ENCODE measurements around the gene ATM. TPM values are rescaled to one million over a fixed set of nuclear protein-coding genes. Genes with fewer than 3 reads are reported as not detected.
"Not testable (repeated sequence)": the region's sequence is repeated elsewhere in the genome, so short reads cannot be mapped to it uniquely, and the experiment has no call there.

The ATM gene
- total RNA-seq, 2 experiments from 2014 or later = 84.3 to 113 TPM

- H3K27ac Mint-ChIP-seq; DNase-seq; H3K9me3 Mint-ChIP-seq (ENCODE audit: low read depth); ATAC-seq; H3K4me1 Mint-ChIP-seq; H3K4me3 Mint-ChIP-seq; CTCF ChIA-PET; H3K27me3 Mint-ChIP-seq: not testable (repeated sequence)
- H3K36me3 Mint-ChIP-seq = peaks cover 12% of the 10 kb centered on the region
Measured at GRCh38 chr11:108373505-108373904, 150.6 kb downstream of the ATM start.

DNA sequence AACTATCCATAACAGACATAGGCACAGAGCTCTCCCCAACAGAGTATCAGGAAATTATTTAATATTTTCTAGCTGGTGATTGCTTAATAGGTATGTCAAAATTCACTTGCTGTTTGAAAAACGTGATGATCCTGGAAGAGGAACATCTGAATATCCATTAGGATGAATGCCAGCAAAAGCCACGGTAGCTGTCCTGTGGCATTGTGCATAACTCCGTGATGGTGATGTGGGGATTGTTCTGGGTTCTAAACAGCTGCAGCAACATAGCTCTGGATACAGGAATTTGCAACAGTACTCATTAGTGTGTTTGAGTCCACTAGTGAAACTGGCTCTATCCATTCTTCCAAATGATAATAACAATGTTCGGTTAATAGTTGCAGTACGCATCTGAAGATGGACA, 165.7 kb downstream of the ATM start:
- Mint-ChIP-seq H3K9me3 (ENCODE audit: low read depth) (no peaks in the 10 kb centered on the region), H3K4me1 (no peaks in the 10 kb centered on the region), H3K36me3 (no peaks in the 10 kb centered on the region), H3K4me3 (no peak overlapping the region), H3K27me3 (no peaks in the 10 kb centered on the region), H3K27ac (no peak overlapping the region)
- CTCF ChIA-PET = no interaction called here
- DNase-seq (no peak), ATAC-seq (no peak)

GRCh38 chr11:108392353-108392752, 169.5 kb downstream of the ATM start:
- H3K9me3 Mint-ChIP-seq (ENCODE audit: low read depth) = no peaks in the 10 kb centered on the region
- H3K4me1 Mint-ChIP-seq = no peaks in the 10 kb centered on the region
- H3K36me3 Mint-ChIP-seq = no peaks in the 10 kb centered on the region
- H3K4me3 Mint-ChIP-seq = no peak overlapping the region
- ATAC-seq = no peak
- H3K27me3 Mint-ChIP-seq = no peaks in the 10 kb centered on the region
- CTCF ChIA-PET = no interaction called here
- DNase-seq = no peak
- H3K27ac Mint-ChIP-seq = no peak overlapping the region

DNA sequence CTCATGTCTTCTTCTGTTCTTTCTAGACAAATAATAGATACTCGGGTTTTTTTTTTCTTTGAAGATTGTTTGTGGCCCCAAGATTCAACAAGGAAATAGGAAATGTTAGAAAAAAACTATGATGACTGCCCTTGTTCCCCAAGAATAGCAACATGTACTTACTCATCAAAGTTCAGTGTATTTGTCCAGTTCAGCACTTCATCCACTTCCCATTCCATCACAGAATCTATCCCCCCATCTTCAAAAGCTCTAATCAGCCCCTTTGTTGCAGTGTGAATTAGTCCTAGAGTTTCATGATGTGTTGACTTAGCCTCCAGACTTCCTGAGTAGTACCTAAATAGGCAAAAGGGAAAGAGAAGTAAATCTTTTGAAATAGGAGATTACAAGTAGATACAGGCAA, 170.2 kb downstream of the ATM start:
- Mint-ChIP-seq H3K4me3 (no peak overlapping the region), H3K36me3 (no peaks in the 10 kb centered on the region), H3K9me3 (ENCODE audit: low read depth) (no peaks in the 10 kb centered on the region), H3K4me1 (no peaks in the 10 kb centered on the region), H3K27me3 (no peaks in the 10 kb centered on the region), H3K27ac (no peak overlapping the region)
- no peak for DNase-seq
- no peak for ATAC-seq
- CTCF ChIA-PET = no interaction called here

DNA sequence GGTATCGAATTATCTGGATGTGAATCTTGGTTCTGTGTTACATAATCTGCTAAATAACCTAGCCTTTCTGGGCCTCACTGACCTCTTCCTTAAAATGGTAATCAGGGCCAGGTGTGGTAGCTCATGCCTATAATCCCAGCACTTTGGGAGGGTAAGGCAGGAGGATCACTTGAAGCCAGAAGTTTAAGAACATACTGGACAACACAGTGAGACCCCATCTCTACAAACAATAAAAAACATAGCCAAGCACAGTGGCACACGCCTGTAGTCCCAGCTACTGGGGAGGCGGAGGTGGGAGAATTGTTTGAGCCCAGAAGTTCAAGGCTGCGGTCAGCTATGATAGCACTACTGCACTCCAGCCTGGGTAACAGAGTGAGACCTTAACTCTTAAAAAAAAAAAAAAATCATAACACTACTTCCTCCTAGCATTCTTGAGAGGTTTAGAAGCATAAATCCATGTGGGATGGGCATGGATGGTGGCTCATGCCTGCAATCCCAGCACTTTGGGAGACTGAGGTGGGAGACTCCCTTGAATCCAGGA, 171.9 kb downstream of the ATM start:
- Mint-ChIP-seq H3K4me1 (no peaks in the 10 kb centered on the region), H3K36me3 (no peaks in the 10 kb centered on the region), H3K4me3 (no peak overlapping the region), H3K27ac (no peak overlapping the region), H3K9me3 (ENCODE audit: low read depth) (no peaks in the 10 kb centered on the region), H3K27me3 (no peaks in the 10 kb centered on the region)
- CTCF ChIA-PET = no interaction called here
- DNase-seq (no peak), ATAC-seq (no peak)

GRCh38 chr11:108396672-108397071, 173.8 kb downstream of the ATM start:
- H3K27me3 Mint-ChIP-seq; DNase-seq; H3K4me3 Mint-ChIP-seq; H3K9me3 Mint-ChIP-seq (ENCODE audit: low read depth); CTCF ChIA-PET; H3K4me1 Mint-ChIP-seq; H3K27ac Mint-ChIP-seq; ATAC-seq; H3K36me3 Mint-ChIP-seq: not testable (repeated sequence)

GRCh38 chr11:108398439-108398838, 175.6 kb downstream of the ATM start:
- Mint-ChIP-seq H3K9me3 (ENCODE audit: low read depth) (no peaks in the 10 kb centered on the region), H3K4me1 (no peaks in the 10 kb centered on the region), H3K27ac (no peak overlapping the region), H3K27me3 (no peaks in the 10 kb centered on the region), H3K4me3 (no peak overlapping the region), H3K36me3 (no peaks in the 10 kb centered on the region)
- DNase-seq = no peak
- CTCF ChIA-PET = no interaction called here
- no peak for ATAC-seq

DNA sequence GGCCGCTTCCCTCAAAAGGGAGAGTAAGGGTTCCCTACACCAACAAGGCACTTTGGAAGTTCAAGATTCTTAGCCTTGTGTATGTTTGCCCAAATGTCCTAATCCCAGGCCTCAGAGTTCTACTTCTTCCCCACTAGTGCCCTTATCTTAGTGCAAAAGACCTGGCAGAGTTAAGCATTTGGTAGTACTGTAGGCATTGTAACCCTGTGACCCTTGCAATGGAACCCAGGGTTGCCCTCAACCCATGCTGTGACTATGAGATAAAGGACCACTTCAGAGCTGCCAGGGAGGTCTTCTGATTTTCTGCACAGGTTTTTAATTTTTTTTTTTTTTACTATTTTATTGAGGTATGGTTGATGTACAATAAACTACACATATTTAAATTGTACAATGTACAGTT, 179.4 kb downstream of the ATM start:
- no peak overlapping the region for H3K27ac Mint-ChIP-seq
- H3K9me3 Mint-ChIP-seq (ENCODE audit: low read depth) = no peaks in the 10 kb centered on the region
- no peaks in the 10 kb centered on the region for H3K27me3 Mint-ChIP-seq
- no peak overlapping the region for H3K4me3 Mint-ChIP-seq
- no peaks in the 10 kb centered on the region for H3K4me1 Mint-ChIP-seq
- DNase-seq (no peak), ATAC-seq (no peak)
- no peaks in the 10 kb centered on the region for H3K36me3 Mint-ChIP-seq
- CTCF ChIA-PET = no interaction called here

GRCh38 chr11:108403052-108403451, 180.2 kb downstream of the ATM start:
- Mint-ChIP-seq H3K4me1 (no peaks in the 10 kb centered on the region), H3K9me3 (ENCODE audit: low read depth) (no peaks in the 10 kb centered on the region)

GRCh38 chr11:108405706-108406105, 182.8 kb downstream of the ATM start:
- Mint-ChIP-seq H3K9me3 (ENCODE audit: low read depth) (no peaks in the 10 kb centered on the region), H3K27ac (no peak overlapping the region), H3K4me1 (no peaks in the 10 kb centered on the region), H3K4me3 (no peak overlapping the region), H3K36me3 (no peaks in the 10 kb centered on the region), H3K27me3 (no peaks in the 10 kb centered on the region)
- CTCF ChIA-PET = no interaction called here
- no peak for DNase-seq
- ATAC-seq = no peak

More at GRCh38 chr11:108403052-108403451, 180.2 kb downstream of the ATM start:
- ATAC-seq = no peak
- no peaks in the 10 kb centered on the region for H3K27me3 Mint-ChIP-seq
- CTCF ChIA-PET = no interaction called here
- H3K36me3 Mint-ChIP-seq = no peaks in the 10 kb centered on the region
- no peak overlapping the region for H3K27ac Mint-ChIP-seq
- no peak for DNase-seq
- no peak overlapping the region for H3K4me3 Mint-ChIP-seq

- Mint-ChIP-seq H3K4me1 (no peaks in the 10 kb centered on the region), H3K27ac (no peak overlapping the region), H3K36me3 (no peaks in the 10 kb centered on the region), H3K4me3 (no peak overlapping the region), H3K27me3 (no peaks in the 10 kb centered on the region), H3K9me3 (ENCODE audit: low read depth) (peaks cover 5% of the 10 kb centered on the region)
- ATAC-seq (no peak), DNase-seq (no peak)
- CTCF ChIA-PET = no interaction called here
Measured at GRCh38 chr11:108414958-108415357, 192.1 kb downstream of the ATM start.

DNA sequence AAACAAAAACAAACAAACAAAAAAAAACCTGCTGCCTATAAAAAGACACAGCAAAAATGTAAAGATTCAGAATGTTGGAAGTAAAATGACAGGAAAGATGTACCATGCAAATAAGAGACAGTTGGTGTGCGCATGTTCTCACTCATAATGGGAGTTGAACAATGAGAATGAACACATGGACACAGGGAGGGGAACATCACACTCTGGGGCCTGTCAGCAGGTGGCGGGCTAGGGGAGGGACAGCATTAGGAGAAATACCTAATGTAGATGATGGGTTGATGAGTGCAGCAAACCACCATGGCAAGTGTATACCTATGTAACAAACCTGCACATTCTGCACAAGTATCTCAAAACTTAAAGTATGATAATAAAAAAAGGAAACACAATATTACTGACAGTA, 194.7 kb downstream of the ATM start:
- H3K27me3 Mint-ChIP-seq; H3K9me3 Mint-ChIP-seq (ENCODE audit: low read depth); CTCF ChIA-PET; H3K4me1 Mint-ChIP-seq; H3K27ac Mint-ChIP-seq; H3K4me3 Mint-ChIP-seq; H3K36me3 Mint-ChIP-seq; ATAC-seq: not testable (repeated sequence)
- peak; percentile 42 for DNase-seq

Other genes with a start within 250 kb of the ATM start
- gene CUL5, start 214.2 kb upstream of the ATM start, total RNA-seq = 10 to 100 TPM; 28.4 to 34.4 TPM
- 10 to 100 TPM; 75.5 to 77.2 TPM for gene ACAT1, start 101.5 kb upstream of the ATM start, total RNA-seq
- gene NPAT, start 429 bp upstream of the ATM start, total RNA-seq = 10 to 100 TPM; 30.2 to 38.7 TPM
- under 1 TPM in 1 of 2 experiments, not detected in 1; 0.61 TPM for gene C11orf65, start 244.5 kb downstream of the ATM start, total RNA-seq

Measured in activated CD8-positive, alpha-beta memory T cell treated with anti-CD3 and anti-CD28 coated beads, Interleukin-2, amount 10 ng/mL, durations not matched to agents 7 days and 5 days (primary cell).